Hepatocyte (in vitro differentiated cells): ENCODE data around the gene PAK1IP1. TPM values are rescaled to one million over a fixed set of nuclear protein-coding genes. Genes with fewer than 3 reads are reported as not detected.
A peak's percentile ranks its signal among the peaks of the same experiment; 100 is the strongest.

ENCODE experiments used
- DNase-seq: peaks from one replicate; pipeline ENCODE4 v3.0.0-alpha.2; 2016; ENCODE audit warnings: low spot score
- H2AFZ ChIP-seq: fragments of 200-600 bp; sonication (generic); 2 replicates; pipeline ENCODE4 v1.6.0; 2016; ENCODE audit warnings: antibody characterized with exemption, mild to moderate bottlenecking
- H3K27ac ChIP-seq: fragments of 200-600 bp; sonication (generic); 2 replicates; pipeline ENCODE4 v1.5.1; 2016; ENCODE audit warnings: mild to moderate bottlenecking
- H3K27me3 ChIP-seq: fragments of 200-600 bp; sonication (generic); 2 replicates; pipeline ENCODE4 v1.6.1; 2016
- H3K36me3 ChIP-seq: fragments of 200-600 bp; sonication (generic); replicated peaks from 2 replicates; pipeline ENCODE4 v1.5.1; 2016; ENCODE audit warnings: low read depth; ENCODE audit not compliant: insufficient read depth
- H3K4me1 ChIP-seq: fragments of 200-600 bp; sonication (generic); 2 replicates; pipeline ENCODE4 v1.5.1; 2016; ENCODE audit warnings: mild to moderate bottlenecking, moderate library complexity; ENCODE audit not compliant: insufficient read depth
- H3K4me2 ChIP-seq: fragments of 200-600 bp; sonication (generic); 2 replicates; pipeline ENCODE4 v1.6.0; 2016
- H3K4me3 ChIP-seq: fragments of 200-600 bp; sonication (generic); 2 replicates; pipeline ENCODE4 v1.5.1; 2016; ENCODE audit warnings: mild to moderate bottlenecking
- H3K79me2 ChIP-seq: fragments of 200-600 bp; sonication (generic); 2 replicates; pipeline ENCODE4 v1.6.0; 2017; ENCODE audit warnings: mild to moderate bottlenecking
- H3K9me2 ChIP-seq: fragments of 200-600 bp; sonication (generic); replicated peaks from 2 replicates; pipeline ENCODE4 v1.6.0; 2017; ENCODE audit warnings: mild to moderate bottlenecking; ENCODE audit not compliant: insufficient read depth
- H3K9me3 ChIP-seq: fragments of 200-600 bp; sonication (generic); 2 replicates; pipeline ENCODE4 v1.5.1; 2016; ENCODE audit warnings: low read depth, mild to moderate bottlenecking
- H4K20me1 ChIP-seq: fragments of 200-600 bp; sonication (generic); 2 replicates; pipeline ENCODE4 v1.6.0; 2016; ENCODE audit warnings: mild to moderate bottlenecking; ENCODE audit not compliant: insufficient read depth, poor library complexity, severe bottlenecking
- CTCF ChIP-seq: fragments of 200-600 bp; sonication (generic); IDR thresholded peaks from 2 replicates; pipeline ENCODE4 v1.5.1; 2016; ENCODE audit warnings: antibody characterized with exemption, mild to moderate bottlenecking; ENCODE audit not compliant: poor library complexity
- EZH2 ChIP-seq: fragments of 200-600 bp; sonication (generic); IDR thresholded peaks from 2 replicates; pipeline ENCODE4 v1.6.1; 2016; ENCODE audit warnings: antibody characterized with exemption, mild to moderate bottlenecking, borderline replicate concordance
- EZH2phosphoT487 ChIP-seq: fragments of 200-600 bp; sonication (generic); IDR thresholded peaks from one replicate; pipeline ENCODE4 v1.6.1; 2018; ENCODE audit warnings: antibody characterized with exemption, mild to moderate bottlenecking, low read depth, moderate library complexity; ENCODE audit not compliant: unreplicated experiment, severe bottlenecking
- WGBS: methylation state at CpG from one replicate; pipeline ENCODE4 v1.1.6; 2016; ENCODE audit warnings: low lambda C conversion rate; ENCODE audit errors: missing lambda C conversion rate; 5-methylcytosine and 5-hydroxymethylcytosine counted together
- polyA plus RNA-seq: library from polyadenylated mRNA; unstranded; fragments of >200 nt; fragmentation: Nextera tagmentation; extraction: Ambion mirVana; gene quantifications from 2 replicates; pipeline ENCODE4 v1.2.1, GENCODE V29; 2016
- total RNA-seq: library from RNA; depleted of rRNA; stranded (reverse); fragments of >200 nt; gene quantifications from 2 replicates; pipeline ENCODE4 v1.2.3, GENCODE V29; 2014

Gene PAK1IP1
- total and polyA plus RNA-seq, 2 experiments from 2014 or later = 14.0 to 15.7 TPM

GRCh38 chr6:10742251-10742650 lies 47.5 kb downstream of the PAK1IP1 start:
- no peak overlapping the region for H3K4me3 ChIP-seq

GRCh38 chr6:10743515-10743914 lies 48.7 kb downstream of the PAK1IP1 start:
- no peaks in the 10 kb centered on the region for H3K27me3 ChIP-seq
- peaks cover 8% of the 10 kb centered on the region for H3K4me1 ChIP-seq
- H3K36me3 ChIP-seq = no peaks in the 10 kb centered on the region
- 86% methylated on average over 6 of the region's 6 CpGs for WGBS
- no peak for DNase-seq
- no peak overlapping the region for H3K4me2 ChIP-seq
- no peaks in the 10 kb centered on the region for H3K9me3 ChIP-seq
- H2AFZ ChIP-seq = no peak overlapping the region
- H3K9me2 ChIP-seq = no peaks in the 10 kb centered on the region
- no peak overlapping the region for H3K27ac ChIP-seq
- H3K4me3 ChIP-seq = no peak overlapping the region
- TF ChIP-seq EZH2 (no peak), CTCF (no peak), EZH2phosphoT487 (no peak)
- peaks cover 4% of the 10 kb centered on the region for H4K20me1 ChIP-seq
- H3K79me2 ChIP-seq = peaks cover 8% of the 10 kb centered on the region

More at GRCh38 chr6:10742251-10742650, 47.5 kb downstream of the PAK1IP1 start:
- DNase-seq = no peak
- Histone ChIP-seq H3K27ac (no peak overlapping the region), H3K79me2 (peaks cover 4% of the 10 kb centered on the region), H3K27me3 (no peaks in the 10 kb centered on the region), H3K9me3 (no peaks in the 10 kb centered on the region), H3K4me1 (peaks cover 4% of the 10 kb centered on the region), H2AFZ (no peak overlapping the region), H4K20me1 (no peaks in the 10 kb centered on the region), H3K4me2 (no peak overlapping the region), H3K36me3 (no peaks in the 10 kb centered on the region), H3K9me2 (no peaks in the 10 kb centered on the region)
- TF ChIP-seq EZH2 (no peak), CTCF (no peak), EZH2phosphoT487 (no peak)
- 96% methylated on average over 12 of the region's 12 CpGs for WGBS

GRCh38 chr6:10745116-10745515 lies 50.3 kb downstream of the PAK1IP1 start:
- DNase-seq = no peak
- Histone ChIP-seq H3K4me1 (peaks cover 24% of the 10 kb centered on the region), H3K9me3 (no peaks in the 10 kb centered on the region), H3K79me2 (peaks cover 23% of the 10 kb centered on the region), H4K20me1 (peaks cover 5% of the 10 kb centered on the region), H2AFZ (no peak overlapping the region), H3K9me2 (no peaks in the 10 kb centered on the region), H3K4me3 (no peak overlapping the region), H3K27ac (no peak overlapping the region), H3K4me2 (no peak overlapping the region), H3K27me3 (no peaks in the 10 kb centered on the region), H3K36me3 (no peaks in the 10 kb centered on the region)
- TF ChIP-seq EZH2phosphoT487 = no peak
- no peak for TF ChIP-seq EZH2
- TF ChIP-seq CTCF = no peak
- WGBS = 81% methylated on average over 5 of the region's 5 CpGs

- H3K27me3 ChIP-seq = no peaks in the 10 kb centered on the region
- TF ChIP-seq EZH2phosphoT487 = no peak
- no peak for TF ChIP-seq CTCF
- no peak for TF ChIP-seq EZH2
- no peak for DNase-seq
- 79% methylated on average over 9 of the region's 9 CpGs for WGBS
- H4K20me1 ChIP-seq = peaks cover 5% of the 10 kb centered on the region
- peak overlapping the region; percentile 40 for H3K4me3 ChIP-seq
- H3K27ac ChIP-seq = peak overlapping the region; percentile 75
- H3K79me2 ChIP-seq = peaks cover 38% of the 10 kb centered on the region
- peaks cover 27% of the 10 kb centered on the region for H3K4me1 ChIP-seq
- peak overlapping the region; percentile 86 for H3K4me2 ChIP-seq
- H3K9me3 ChIP-seq = no peaks in the 10 kb centered on the region
- no peaks in the 10 kb centered on the region for H3K36me3 ChIP-seq
- H2AFZ ChIP-seq = peak overlapping the region; percentile 83
- no peaks in the 10 kb centered on the region for H3K9me2 ChIP-seq
Measured at GRCh38 chr6:10746915-10747250, 52.1 kb downstream of the PAK1IP1 start.
